H1 (cell line): ENCODE data around the gene MAP2K5.

Experiments used
- GABPA ChIP-seq: IDR thresholded peaks from 2 replicates; pipeline ENCODE4 v1.6.1; 2011; ENCODE audit warnings: mild to moderate bottlenecking, low read length, moderate library complexity, borderline replicate concordance; ENCODE audit not compliant: insufficient read depth
- POLR2AphosphoS5 ChIP-seq: IDR thresholded peaks from 2 replicates; pipeline ENCODE4 v1.6.1; 2011; ENCODE audit warnings: low read depth, low read length
- TF ChIP-seq, protein P1 (sequence below), 3 experiments: IDR thresholded peaks; 1 replicate in 2 of 3; 2 replicates in 1 of 3; pipeline versions ENCODE4 v1.5.1 to v1.6.1; 2011; ENCODE audit warnings: low read length in 3 of 3, mild to moderate bottlenecking in 3 of 3, inconsistent platforms in 2 of 3, low read depth in 1 of 3, moderate library complexity in 1 of 3; ENCODE audit not compliant: insufficient read depth in 1 of 3; ENCODE audit errors: control extremely low read depth in 1 of 3

DNA sequence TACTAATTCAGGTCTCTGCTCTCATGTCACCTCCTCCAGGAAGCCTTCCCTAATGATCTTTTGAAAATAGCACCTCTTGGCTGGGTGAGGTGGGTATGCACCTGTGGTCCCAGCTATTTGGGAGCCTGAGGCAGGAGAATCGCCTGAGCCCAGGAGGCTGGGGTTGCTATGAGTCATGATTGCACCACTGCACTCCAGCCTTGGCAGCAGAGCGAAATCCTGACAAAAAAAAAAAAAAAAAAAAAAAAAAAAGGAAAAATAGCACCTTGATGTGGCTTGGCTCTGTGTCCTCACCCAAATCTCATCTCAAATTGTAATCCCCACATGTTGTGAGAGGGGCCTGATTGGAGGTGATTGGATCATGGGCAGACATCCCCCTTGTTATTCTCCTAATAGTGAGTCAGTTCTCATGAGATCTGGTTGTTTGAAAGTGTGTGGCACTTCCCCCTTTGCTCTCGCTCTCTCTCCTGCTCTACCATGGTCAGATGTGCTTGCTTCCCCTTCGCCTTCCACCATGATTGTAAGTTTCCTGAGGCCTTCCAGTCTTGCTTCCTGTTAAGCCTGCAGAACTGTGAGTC lies 308.6 kb downstream of the MAP2K5 start:
- TF ChIP-seq POLR2AphosphoS5 (no peak), GABPA (no peak)
- TF ChIP-seq, protein P1, sequence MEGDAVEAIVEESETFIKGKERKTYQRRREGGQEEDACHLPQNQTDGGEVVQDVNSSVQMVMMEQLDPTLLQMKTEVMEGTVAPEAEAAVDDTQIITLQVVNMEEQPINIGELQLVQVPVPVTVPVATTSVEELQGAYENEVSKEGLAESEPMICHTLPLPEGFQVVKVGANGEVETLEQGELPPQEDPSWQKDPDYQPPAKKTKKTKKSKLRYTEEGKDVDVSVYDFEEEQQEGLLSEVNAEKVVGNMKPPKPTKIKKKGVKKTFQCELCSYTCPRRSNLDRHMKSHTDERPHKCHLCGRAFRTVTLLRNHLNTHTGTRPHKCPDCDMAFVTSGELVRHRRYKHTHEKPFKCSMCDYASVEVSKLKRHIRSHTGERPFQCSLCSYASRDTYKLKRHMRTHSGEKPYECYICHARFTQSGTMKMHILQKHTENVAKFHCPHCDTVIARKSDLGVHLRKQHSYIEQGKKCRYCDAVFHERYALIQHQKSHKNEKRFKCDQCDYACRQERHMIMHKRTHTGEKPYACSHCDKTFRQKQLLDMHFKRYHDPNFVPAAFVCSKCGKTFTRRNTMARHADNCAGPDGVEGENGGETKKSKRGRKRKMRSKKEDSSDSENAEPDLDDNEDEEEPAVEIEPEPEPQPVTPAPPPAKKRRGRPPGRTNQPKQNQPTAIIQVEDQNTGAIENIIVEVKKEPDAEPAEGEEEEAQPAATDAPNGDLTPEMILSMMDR (IDR thresholded peaks at IDR 0.05; ENCODE audit: control extremely low read depth in 1 of 3, insufficient read depth in 1 of 3, low read depth in 1 of 3, low read length in 3 of 3): no peak
